GM08714 (cell line): ENCODE measurements around the gene LDLRAD4.
"Not testable (repeated sequence)": the region's sequence is repeated elsewhere in the genome, so short reads cannot be mapped to it uniquely, and the experiment has no call there.

Experiments used
- H3K4me3 ChIP-seq: fragments of 200-500 bp; sonication (Bioruptor generic); 2 replicates; pipeline ENCODE4 v1.5.1; 2014; ENCODE audit warnings: mild to moderate bottlenecking, low read length, inconsistent platforms
- ZNF274 ChIP-seq: IDR thresholded peaks from 2 replicates; pipeline ENCODE4 v1.6.1; 2012; ENCODE audit warnings: mild to moderate bottlenecking, low read depth, low read length

Gene LDLRAD4

GRCh38 chr18:13661051-13661778 is 442.7 kb downstream of the LDLRAD4 start:
- no peak for TF ChIP-seq ZNF274
- no peak overlapping the region for H3K4me3 ChIP-seq

GRCh38 chr18:13661779-13662256 is 443.3 kb downstream of the LDLRAD4 start:
- H3K4me3 ChIP-seq = no peak overlapping the region
- no peak for TF ChIP-seq ZNF274

- no peak for TF ChIP-seq ZNF274
- H3K4me3 ChIP-seq = no peak overlapping the region
Measured at GRCh38 chr18:13672657-13673056, 454.1 kb downstream of the LDLRAD4 start.

GRCh38 chr18:13676471-13676870 is 457.9 kb downstream of the LDLRAD4 start:
- no peak overlapping the region for H3K4me3 ChIP-seq
- no peak for TF ChIP-seq ZNF274

GRCh38 chr18:13677350-13677749 is 458.8 kb downstream of the LDLRAD4 start:
- H3K4me3 ChIP-seq = not testable (repeated sequence)

GRCh38 chr18:13680612-13681011 is 462.1 kb downstream of the LDLRAD4 start:
- no peak for TF ChIP-seq ZNF274
- no peak overlapping the region for H3K4me3 ChIP-seq

GRCh38 chr18:13681701-13682100 is 463.1 kb downstream of the LDLRAD4 start:
- TF ChIP-seq ZNF274 = no peak
- H3K4me3 ChIP-seq = no peak overlapping the region

GRCh38 chr18:13684546-13684945 is 466.0 kb downstream of the LDLRAD4 start:
- no peak overlapping the region for H3K4me3 ChIP-seq
- TF ChIP-seq ZNF274 = no peak

- TF ChIP-seq ZNF274 = no peak
- H3K4me3 ChIP-seq = no peak overlapping the region
Measured at GRCh38 chr18:13688191-13689136, 469.9 kb downstream of the LDLRAD4 start.

GRCh38 chr18:13690060-13690459 is 471.5 kb downstream of the LDLRAD4 start:
- H3K4me3 ChIP-seq = not testable (repeated sequence)

GRCh38 chr18:13695337-13695736 is 476.8 kb downstream of the LDLRAD4 start:
- not testable (repeated sequence) for H3K4me3 ChIP-seq

GRCh38 chr18:13696961-13697360 is 478.4 kb downstream of the LDLRAD4 start:
- no peak for TF ChIP-seq ZNF274
- no peak overlapping the region for H3K4me3 ChIP-seq

GRCh38 chr18:13700153-13700552 is 481.6 kb downstream of the LDLRAD4 start:
- TF ChIP-seq ZNF274 = no peak
- H3K4me3 ChIP-seq = no peak overlapping the region
